NCI-H1092 treated with DMSO at 0.1 percent for 48 hours (cell line): ENCODE data around the gene ZNF318.
"Not testable (repeated sequence)": the region's sequence is repeated elsewhere in the genome, so short reads cannot be mapped to it uniquely, and the experiment has no call there.

Experiments
- DNase-seq: peaks from one replicate; lab custom pipeline; 2025; lab: John Stamatoyannopoulos, UW

The ZNF318 gene

GRCh38 chr6:43335469-43335868 lies 34.0 kb downstream of the ZNF318 start:
- DNase-seq, result peak; percentile 73

GRCh38 chr6:43334466-43335095 lies 34.9 kb downstream of the ZNF318 start:
- peak; percentile 43 for DNase-seq

DNA sequence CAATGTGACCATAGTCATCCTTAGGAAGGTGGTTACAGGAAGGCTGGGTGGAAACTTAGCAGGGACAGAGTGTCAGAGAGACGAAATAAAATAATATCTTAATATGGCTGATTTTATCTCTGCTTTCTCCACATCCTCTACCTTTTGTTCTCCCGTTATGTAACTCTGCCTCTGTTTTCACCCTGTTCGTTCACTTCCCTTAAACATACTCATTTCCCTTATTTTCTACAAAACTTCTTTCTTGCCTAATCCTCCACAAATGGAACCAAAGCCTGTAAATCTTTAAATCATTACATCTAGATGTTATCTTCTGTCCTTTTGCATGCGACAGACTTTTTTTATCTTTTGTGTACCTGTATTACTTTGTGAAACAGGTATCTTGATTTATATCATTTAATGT lies 37.6 kb downstream of the ZNF318 start:
- DNase-seq, result no peak

DNA sequence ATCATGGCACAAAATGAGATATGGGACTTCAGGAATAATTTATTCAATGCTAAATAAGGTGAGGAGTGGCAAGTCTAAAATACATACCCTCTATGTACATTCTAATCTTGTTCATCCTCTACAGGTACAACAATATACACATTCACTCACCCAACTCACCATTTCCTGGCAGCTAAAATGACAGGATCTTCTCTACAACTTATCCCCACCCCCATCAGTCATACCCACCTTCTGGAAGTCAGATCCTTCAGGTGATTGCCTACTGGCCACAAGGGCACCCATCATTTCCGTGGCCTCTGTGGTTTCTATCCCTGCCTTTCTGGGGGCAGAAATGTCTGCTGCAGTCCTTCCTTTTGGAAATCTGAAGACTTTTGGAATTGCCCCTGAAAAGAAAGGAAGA lies 38.0 kb downstream of the ZNF318 start:
- DNase-seq, result no peak

DNA sequence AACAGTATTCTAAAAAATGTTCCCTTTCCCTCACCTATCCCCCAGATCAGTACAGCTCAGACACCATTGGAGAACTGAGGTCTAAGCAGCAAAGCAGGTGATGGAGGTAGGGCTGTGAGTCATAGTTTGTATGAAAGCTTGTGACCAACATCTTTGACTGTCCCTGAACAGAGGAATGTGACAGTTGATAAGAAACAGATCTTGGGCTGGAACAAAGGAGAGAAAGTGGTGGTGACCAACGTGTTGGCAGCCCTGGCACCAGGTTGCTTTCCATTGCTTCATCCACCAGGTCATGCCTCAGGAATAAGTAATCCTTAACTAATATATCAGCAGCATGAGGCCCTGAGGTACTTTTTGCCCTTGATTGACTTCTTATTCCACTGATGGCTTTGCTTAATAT lies 40.9 kb downstream of the ZNF318 start:
- no peak for DNase-seq

- DNase-seq, result no peak
Measured at GRCh38 chr6:43325876-43326275, 43.6 kb downstream of the ZNF318 start.

GRCh38 chr6:43318011-43318410 lies 51.4 kb downstream of the ZNF318 start:
- no peak for DNase-seq

DNA sequence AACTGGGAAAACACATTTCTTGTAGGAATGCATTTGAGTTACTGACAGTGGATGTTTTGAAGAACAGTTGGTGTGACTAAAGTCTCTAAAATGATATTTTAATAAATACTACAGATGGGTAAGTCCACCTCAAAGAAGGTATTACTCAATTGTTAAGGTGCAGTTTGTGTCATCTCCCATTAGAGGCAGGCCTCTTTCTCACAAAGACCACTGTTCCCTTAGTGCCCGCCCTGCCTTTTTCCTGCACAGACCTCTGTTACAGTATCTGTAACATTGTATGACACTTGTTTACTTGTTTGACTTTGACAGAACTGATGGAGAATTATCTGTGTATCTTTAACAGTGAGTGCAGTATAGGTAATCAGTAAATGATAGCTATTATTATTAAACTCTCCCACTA lies 55.6 kb downstream of the ZNF318 start:
- DNase-seq, result no peak

DNA sequence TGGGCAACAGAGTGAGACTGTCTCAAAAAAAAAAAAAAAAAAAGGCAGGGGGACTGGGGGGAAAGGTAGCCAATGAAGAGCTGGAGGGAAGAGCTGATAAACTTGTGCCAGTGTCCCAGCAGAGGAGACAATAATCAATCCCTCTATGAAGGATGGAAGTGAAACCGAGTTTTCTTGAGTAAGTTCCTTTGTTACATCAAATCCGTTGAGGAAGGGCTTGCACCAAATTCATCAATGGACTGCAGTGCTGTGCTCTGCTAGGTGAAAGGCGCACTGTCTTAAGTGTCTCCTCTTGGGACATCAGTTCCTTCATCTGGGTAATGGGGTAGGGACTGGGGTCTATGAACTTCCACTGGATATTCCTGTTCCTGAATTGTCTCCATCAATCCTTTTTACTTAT lies 57.8 kb downstream of the ZNF318 start:
- DNase-seq, result no peak

DNA sequence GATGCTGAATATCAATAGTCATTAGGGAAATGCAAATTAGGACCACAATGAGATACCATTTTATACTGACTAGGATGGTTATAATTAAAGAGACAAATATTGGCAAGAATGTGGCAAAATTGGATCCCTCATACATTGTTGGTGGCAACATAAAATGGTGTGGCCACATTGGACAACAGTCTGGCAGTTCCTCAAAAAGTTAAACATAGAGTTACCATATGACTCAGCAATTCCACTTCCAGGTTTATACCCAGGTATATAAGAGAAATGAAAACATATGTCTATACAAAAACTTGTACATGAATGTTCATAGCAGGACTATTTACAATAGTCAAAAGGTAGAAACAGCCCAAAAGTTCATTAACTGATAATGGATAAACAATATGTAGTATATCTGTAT lies 58.8 kb downstream of the ZNF318 start:
- DNase-seq, result no peak

DNA sequence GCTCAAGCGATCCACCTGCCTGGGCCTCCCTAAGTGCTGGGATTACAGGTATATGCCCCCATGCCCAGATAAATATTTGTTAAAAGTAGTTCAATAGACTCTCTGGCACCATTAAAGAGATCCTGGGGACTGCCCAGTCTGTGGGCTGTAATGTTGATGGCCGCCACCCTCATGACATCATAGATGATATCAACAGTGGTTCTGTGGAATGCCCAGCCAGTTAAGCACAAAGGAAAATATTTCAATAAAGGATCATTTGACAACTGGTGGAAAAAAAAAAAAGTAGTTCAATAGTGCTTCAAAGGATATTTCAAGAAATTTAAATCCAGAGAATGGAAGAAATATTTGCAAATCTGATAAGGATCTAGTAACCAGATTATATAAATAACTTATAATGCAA lies 59.3 kb downstream of the ZNF318 start:
- no peak for DNase-seq

- no peak for DNase-seq
Measured at GRCh38 chr6:43308990-43309477, 60.4 kb downstream of the ZNF318 start.

DNA sequence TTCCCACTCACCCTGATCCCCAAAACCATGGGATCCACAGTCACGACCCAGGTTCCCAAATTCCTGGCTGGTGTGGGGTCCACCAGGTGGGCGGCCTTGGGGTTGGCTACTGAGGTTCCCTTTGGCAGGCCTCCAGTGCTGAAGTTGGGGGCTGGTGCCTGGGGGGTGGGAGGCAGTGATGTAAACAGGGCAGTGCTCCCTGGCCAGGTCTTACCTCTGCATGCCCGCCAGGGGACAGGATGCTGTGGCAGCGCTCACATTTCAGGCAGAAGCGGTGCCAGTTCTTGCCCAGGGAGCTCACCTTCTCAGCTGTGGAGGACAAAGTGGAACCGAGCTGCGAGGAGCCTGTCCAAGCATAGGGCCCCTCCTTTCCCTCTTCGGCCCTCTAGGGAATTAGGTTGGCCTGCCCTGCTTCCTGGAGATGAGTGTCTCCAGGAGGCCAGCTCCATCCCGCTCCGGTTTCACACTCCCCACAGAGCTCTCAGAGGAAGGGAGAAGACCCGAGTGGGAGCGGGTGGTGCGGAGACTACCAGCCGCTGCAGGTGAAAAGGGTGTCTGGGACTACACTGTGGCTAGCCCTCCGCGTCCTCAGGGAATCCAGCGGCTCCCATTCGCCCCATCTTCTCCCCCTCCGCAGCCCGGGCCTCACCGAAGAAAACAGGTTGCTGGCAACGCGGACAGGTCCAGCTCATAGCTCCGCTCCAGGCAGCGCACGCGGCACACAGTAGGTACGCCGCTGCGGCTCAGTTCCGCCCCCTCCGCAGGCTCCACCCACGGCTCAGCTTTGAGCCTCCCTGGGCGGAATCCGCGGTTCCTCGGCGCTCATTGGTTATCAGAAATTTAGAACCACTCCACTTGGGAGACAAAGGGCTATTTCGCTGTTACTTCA lies 61.1 kb downstream of the ZNF318 start, which contains the start of gene CRIP3:
Gene CRIP3 (minus strand): TSS at position 726 of the 889 bp plus-strand sequence. CDS start 34 bp downstream, at position 692.
- DNase-seq, result peak; percentile 83

DNA sequence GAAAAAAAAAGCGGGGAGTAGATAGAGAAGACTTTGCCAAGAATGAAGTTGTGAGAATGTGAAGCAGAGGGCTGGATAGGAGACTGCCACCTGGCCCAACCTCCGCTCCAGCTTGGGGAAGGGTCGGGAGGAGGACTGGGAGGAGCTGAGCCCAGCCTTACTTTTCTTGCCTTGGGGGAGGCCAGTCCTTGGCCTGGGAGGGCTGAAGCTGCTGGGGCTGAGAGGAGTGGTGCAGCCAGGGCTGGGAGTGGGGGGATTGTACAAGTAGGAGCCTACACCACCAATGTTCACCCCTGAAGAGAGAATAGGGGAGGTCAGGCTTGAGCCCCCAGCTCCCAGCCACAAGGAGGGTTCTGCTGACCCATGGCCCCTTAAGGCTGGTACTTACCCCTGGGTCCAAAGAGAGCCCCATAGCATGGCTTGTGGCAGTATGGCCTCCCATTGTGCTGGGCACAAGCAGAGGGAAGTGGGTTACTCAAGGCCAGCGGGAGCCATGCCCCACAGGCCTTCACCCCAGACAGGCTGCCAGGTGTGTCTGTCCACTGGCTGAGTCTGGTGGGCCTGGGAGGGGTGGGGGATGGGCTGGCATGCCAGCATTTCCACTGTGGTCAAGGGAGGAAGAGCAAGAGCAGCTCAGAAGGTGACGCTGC lies 61.9 kb downstream of the ZNF318 start:
- DNase-seq, result no peak

DNA sequence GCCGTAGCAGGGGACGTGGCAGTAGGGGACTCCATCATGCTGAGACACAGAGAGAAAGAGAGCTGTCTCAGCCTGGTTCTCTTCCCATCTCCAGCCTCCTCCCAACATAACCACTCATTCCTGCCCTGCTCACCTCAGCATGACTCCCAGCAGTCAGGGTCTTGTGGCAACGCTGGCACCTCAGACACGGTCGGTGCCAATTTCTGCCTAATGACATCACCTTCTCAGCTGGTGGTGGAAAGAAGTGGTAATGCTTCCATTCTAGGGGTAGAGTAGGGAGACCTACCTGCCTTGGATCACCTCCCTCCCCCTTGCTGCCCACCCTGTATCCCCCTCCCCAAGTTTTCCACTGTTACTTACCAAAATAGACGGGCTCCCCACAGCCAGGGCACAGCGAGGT lies 63.4 kb downstream of the ZNF318 start:
- DNase-seq, result no peak

DNA sequence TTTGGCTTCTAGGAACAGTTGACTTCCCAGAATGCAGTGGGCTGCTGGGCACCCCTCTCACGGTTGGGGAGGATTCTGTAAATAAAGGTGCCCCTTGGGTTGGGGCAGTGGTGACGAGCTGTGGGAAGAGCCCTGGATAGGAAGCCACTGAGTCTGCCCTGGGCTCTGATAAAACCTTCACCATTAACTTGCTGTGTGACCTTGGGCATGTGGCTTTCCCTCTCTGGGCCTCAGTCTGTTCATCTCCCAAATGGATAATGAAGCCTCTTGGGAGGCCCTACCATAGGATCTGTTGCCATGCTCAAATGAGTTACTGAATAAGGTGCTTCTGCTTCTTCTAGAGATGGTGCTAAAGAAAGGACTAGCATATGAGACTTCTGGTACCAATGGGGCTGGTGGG lies 64.6 kb downstream of the ZNF318 start:
- DNase-seq, result no peak

- no peak for DNase-seq
Measured at GRCh38 chr6:43304361-43304760, 65.1 kb downstream of the ZNF318 start.

- DNase-seq, result no peak
Measured at GRCh38 chr6:43303751-43304331, 65.6 kb downstream of the ZNF318 start.

GRCh38 chr6:43303006-43303405 lies 66.4 kb downstream of the ZNF318 start:
- DNase-seq, result not testable (repeated sequence)

DNA sequence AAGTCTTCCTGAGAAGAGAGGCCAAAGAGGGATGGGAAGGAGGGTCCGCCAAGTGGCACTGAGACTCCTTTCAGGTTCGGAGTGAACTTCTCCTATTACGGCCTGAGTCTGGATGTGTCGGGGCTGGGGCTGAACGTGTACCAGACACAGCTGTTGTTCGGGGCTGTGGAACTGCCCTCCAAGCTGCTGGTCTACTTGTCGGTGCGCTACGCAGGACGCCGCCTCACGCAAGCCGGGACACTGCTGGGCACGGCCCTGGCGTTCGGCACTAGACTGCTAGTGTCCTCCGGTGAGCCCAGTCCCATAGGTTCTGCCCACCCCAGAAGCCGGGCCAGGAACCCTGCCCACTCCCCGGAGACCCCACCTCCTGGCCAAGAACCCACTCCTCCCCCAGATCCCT lies 67.3 kb downstream of the ZNF318 start:
- DNase-seq, result no peak

- no peak for DNase-seq
Measured at GRCh38 chr6:43301081-43301870, 68.2 kb downstream of the ZNF318 start.
